CD4-positive, CD25-positive, alpha-beta regulatory T cell (primary cell): ENCODE measurements around the gene DSCAM. TPM values are rescaled to one million over a fixed set of nuclear protein-coding genes. Genes with fewer than 3 reads are reported as not detected.

ENCODE experiments used
- ATAC-seq, 2 donors: fragments of 150-1000 bp; cut with Tn5 transposase; one replicate each; pipeline ENCODE4 v1.10.0; 2021; ENCODE audit warnings: low read depth in 2 of 2, moderate number of reproducible peaks in 2 of 2, moderate library complexity in 1 of 2
- DNase-seq, 3 donors: peaks; one replicate each; pipeline versions ENCODE4 v3.0.0 to v3.0.0-alpha.2; 2012 to 2022; ENCODE audit warnings: mixed read lengths in 1 of 3
- H3K27ac ChIP-seq: one replicate; pipeline ENCODE4 v1.7.0; 2013; ENCODE audit warnings: mild to moderate bottlenecking, low read length; ENCODE audit not compliant: insufficient read depth, poor library complexity, severe bottlenecking
- H3K27me3 ChIP-seq: one replicate; pipeline ENCODE4 v1.7.0; 2013; ENCODE audit warnings: low read length; ENCODE audit not compliant: control insufficient read depth, insufficient read depth
- H3K36me3 ChIP-seq: one replicate; pipeline ENCODE4 v1.7.0; 2013; ENCODE audit warnings: mild to moderate bottlenecking, low read length, moderate library complexity; ENCODE audit not compliant: control insufficient read depth, insufficient read depth
- H3K4me1 ChIP-seq: 2 replicates; pipeline ENCODE4 v1.7.0; 2013; ENCODE audit warnings: mild to moderate bottlenecking, low read length; ENCODE audit not compliant: insufficient read depth, control insufficient read depth, poor library complexity, severe bottlenecking
- H3K4me3 ChIP-seq: one replicate; pipeline ENCODE4 v1.7.0; 2013; ENCODE audit warnings: low read depth, mild to moderate bottlenecking, low read length, moderate library complexity
- H3K9me3 ChIP-seq, 2 experiments: 1 replicate in 1 of 2; 2 replicates in 1 of 2; pipeline ENCODE4 v1.7.0; 2013; ENCODE audit warnings: low read length in 2 of 2, mild to moderate bottlenecking in 1 of 2, moderate library complexity in 1 of 2; ENCODE audit not compliant: control insufficient read depth in 2 of 2
- H3K27ac Mint-ChIP-seq, 3 donors: one replicate each; pipeline ENCODE4 v1.8.0; 2020 to 2022; ENCODE audit warnings: mild to moderate bottlenecking in 3 of 3, mixed read lengths in 3 of 3, moderate library complexity in 2 of 3
- H3K27me3 Mint-ChIP-seq: one replicate; pipeline ENCODE4 v1.8.0; 2022; ENCODE audit warnings: mild to moderate bottlenecking, mixed read lengths
- H3K36me3 Mint-ChIP-seq: one replicate; pipeline ENCODE4 v1.8.0; 2020; ENCODE audit warnings: mixed read lengths
- H3K4me1 Mint-ChIP-seq, 4 donors: one replicate each; pipeline ENCODE4 v1.8.0; 2020 to 2022; ENCODE audit warnings: mixed read lengths in 4 of 4, mild to moderate bottlenecking in 1 of 4
- H3K4me3 Mint-ChIP-seq, 4 donors: one replicate each; pipeline ENCODE4 v1.8.0; 2020 to 2022; ENCODE audit warnings: mild to moderate bottlenecking in 4 of 4, mixed read lengths in 4 of 4, moderate library complexity in 3 of 4
- H3K9me3 Mint-ChIP-seq, 7 donors: one replicate each; pipeline ENCODE4 v1.8.0; 2020 to 2022; ENCODE audit warnings: mixed read lengths in 7 of 7, mild to moderate bottlenecking in 3 of 7, moderate library complexity in 2 of 7
- polyA plus RNA-seq, 4 donors: library from polyadenylated mRNA; unstranded; fragments of 300-500 nt; fragmentation: Illumina TruSeq; gene quantifications; one replicate each; pipeline ENCODE4 v1.2.3, GENCODE V29; 2021
- total RNA-seq: library from RNA; stranded (reverse); gene quantifications from one replicate; pipeline ENCODE4 v1.2.3, GENCODE V29; 2022

The DSCAM gene
- total and polyA plus RNA-seq, 5 donors from 2014 or later, result not detected

GRCh38 chr21:40795313-40795712 lies 51.6 kb downstream of the DSCAM start:
- H3K4me1 ChIP-seq, result no peaks in the 10 kb centered on the region
- H3K27ac ChIP-seq, result no peak overlapping the region
- DNase-seq (no peak), ATAC-seq (no peak)
- Mint-ChIP-seq H3K4me3 (no peak overlapping the region), H3K9me3 (peaks cover 4 to 32% (median 5%) of the 10 kb centered on the region in 7 donors), H3K4me1 (no peaks in the 10 kb centered on the region), H3K27ac (no peak overlapping the region), H3K36me3 (no peaks in the 10 kb centered on the region), H3K27me3 (no peaks in the 10 kb centered on the region)
- H3K4me3 ChIP-seq, result no peak overlapping the region
- H3K9me3 ChIP-seq, result peaks cover 4 to 16% of the 10 kb centered on the region in 2 experiments
- H3K27me3 ChIP-seq, result no peaks in the 10 kb centered on the region
- no peaks in the 10 kb centered on the region for H3K36me3 ChIP-seq

- ATAC-seq (no peak), DNase-seq (no peak)
- Mint-ChIP-seq H3K9me3 (peaks cover 0 to 20% (median 8%) of the 10 kb centered on the region in 7 donors), H3K27ac (no peak overlapping the region), H3K36me3 (no peaks in the 10 kb centered on the region), H3K27me3 (no peaks in the 10 kb centered on the region), H3K4me3 (no peak overlapping the region), H3K4me1 (no peaks in the 10 kb centered on the region)
- no peaks in the 10 kb centered on the region for H3K36me3 ChIP-seq
- H3K27me3 ChIP-seq, result no peaks in the 10 kb centered on the region
- H3K9me3 ChIP-seq, result peaks cover 0 to 4% of the 10 kb centered on the region in 2 experiments
- no peak overlapping the region for H3K4me3 ChIP-seq
- no peak overlapping the region for H3K27ac ChIP-seq
- H3K4me1 ChIP-seq, result no peaks in the 10 kb centered on the region
Observed at GRCh38 chr21:40792691-40793456, 54.1 kb downstream of the DSCAM start.

- Histone ChIP-seq H3K4me1 (no peaks in the 10 kb centered on the region), H3K4me3 (no peak overlapping the region), H3K27ac (no peak overlapping the region), H3K36me3 (no peaks in the 10 kb centered on the region), H3K27me3 (no peaks in the 10 kb centered on the region), H3K9me3 (peaks cover 0 to 4% of the 10 kb centered on the region in 2 experiments)
- Mint-ChIP-seq H3K9me3 (peaks cover 0 to 7% (median 5%) of the 10 kb centered on the region in 7 donors), H3K4me3 (peak overlapping the region in 1 of 4 donors; percentile 4), H3K27ac (no peak overlapping the region), H3K4me1 (no peaks in the 10 kb centered on the region), H3K36me3 (no peaks in the 10 kb centered on the region), H3K27me3 (no peaks in the 10 kb centered on the region)
- DNase-seq (no peak), ATAC-seq (no peak)
Observed at GRCh38 chr21:40788635-40789034, 58.3 kb downstream of the DSCAM start.

DNA sequence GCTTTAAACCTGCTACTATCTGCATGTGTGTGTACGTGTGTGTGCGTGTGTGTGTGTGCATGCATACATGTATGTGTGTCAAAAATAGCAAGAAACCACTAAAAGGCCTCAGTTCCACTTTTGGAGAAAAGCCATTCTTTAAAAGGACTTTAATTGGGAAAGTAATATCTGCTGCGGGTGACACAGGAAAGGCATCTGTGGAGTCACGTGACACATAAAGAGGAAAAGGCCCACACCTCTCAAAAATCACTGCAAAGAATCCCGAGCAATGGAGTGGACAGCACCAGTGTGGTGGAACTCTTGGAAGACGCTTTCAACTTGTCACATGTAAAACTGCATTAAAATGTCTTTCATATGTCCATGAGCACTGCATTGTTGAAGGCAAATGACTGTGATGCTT lies 63.6 kb downstream of the DSCAM start:
- Histone ChIP-seq H3K4me1 (no peaks in the 10 kb centered on the region), H3K27me3 (no peaks in the 10 kb centered on the region), H3K36me3 (no peaks in the 10 kb centered on the region), H3K9me3 (no peaks in the 10 kb centered on the region), H3K27ac (no peak overlapping the region), H3K4me3 (no peak overlapping the region)
- Mint-ChIP-seq H3K9me3 (peaks cover 0 to 5% (median 2%) of the 10 kb centered on the region in 7 donors), H3K27ac (no peak overlapping the region), H3K4me3 (no peak overlapping the region), H3K27me3 (no peaks in the 10 kb centered on the region), H3K36me3 (no peaks in the 10 kb centered on the region), H3K4me1 (no peaks in the 10 kb centered on the region)
- no peak for ATAC-seq
- no peak for DNase-seq

DNA sequence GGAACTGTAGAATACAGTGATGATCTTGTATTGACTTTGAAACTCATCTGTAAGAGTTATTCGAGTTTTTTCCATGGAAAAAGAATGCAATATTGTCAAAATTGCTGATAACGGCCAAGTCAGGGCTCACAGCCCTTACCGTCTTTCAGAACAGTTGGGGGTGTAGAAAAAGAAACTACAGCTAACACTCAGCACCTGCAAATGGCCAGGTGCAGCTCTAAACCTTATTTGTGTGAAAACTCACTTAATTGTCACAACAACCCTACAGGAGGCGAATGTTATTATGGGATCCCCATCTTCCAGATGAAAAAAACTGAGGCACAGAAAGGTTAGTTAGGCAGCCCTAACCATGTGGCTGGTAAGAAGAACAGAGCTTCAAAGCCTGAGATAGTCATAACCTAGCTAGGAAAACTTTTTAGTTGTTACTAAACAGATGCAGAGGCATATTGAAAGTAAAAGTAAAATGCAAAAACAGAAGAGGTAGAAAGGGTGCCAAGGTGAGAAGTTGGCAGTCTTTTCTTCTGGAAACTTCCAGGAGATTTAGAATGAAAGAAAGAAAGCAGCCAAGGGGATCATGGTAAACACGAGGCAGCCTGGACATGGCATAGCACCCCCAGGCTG lies 76.4 kb downstream of the DSCAM start:
- Mint-ChIP-seq H3K9me3 (peaks cover 0 to 6% (median 3%) of the 10 kb centered on the region in 7 donors), H3K27me3 (no peaks in the 10 kb centered on the region), H3K27ac (no peak overlapping the region), H3K4me1 (no peaks in the 10 kb centered on the region), H3K36me3 (no peaks in the 10 kb centered on the region), H3K4me3 (no peak overlapping the region)
- Histone ChIP-seq H3K9me3 (no peaks in the 10 kb centered on the region), H3K27me3 (no peaks in the 10 kb centered on the region), H3K27ac (no peak overlapping the region), H3K4me3 (no peak overlapping the region), H3K36me3 (no peaks in the 10 kb centered on the region), H3K4me1 (no peaks in the 10 kb centered on the region)
- DNase-seq (no peak), ATAC-seq (no peak)

DNA sequence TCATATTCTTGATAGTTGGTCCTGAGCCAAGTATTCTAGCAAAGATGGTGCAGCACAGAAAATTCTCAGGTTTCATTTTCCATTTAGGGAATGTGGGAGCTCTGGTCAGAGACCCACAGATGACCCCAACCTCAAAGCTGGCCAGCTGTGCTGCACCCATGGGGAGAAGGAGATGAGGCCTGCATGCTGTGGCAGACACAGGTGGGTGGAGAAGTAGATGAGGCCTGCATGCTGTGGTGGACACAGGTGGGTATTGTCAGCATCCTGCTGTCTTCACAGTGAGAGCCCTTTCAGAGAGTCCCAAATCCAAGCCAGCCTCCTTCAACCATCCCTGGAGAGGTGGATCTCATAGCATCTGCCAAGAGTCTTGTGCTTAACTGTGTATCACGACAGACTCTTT lies 77.7 kb downstream of the DSCAM start:
- Histone ChIP-seq H3K9me3 (no peaks in the 10 kb centered on the region), H3K4me1 (no peaks in the 10 kb centered on the region), H3K27ac (no peak overlapping the region), H3K4me3 (no peak overlapping the region), H3K36me3 (no peaks in the 10 kb centered on the region), H3K27me3 (no peaks in the 10 kb centered on the region)
- Mint-ChIP-seq H3K4me1 (no peaks in the 10 kb centered on the region), H3K27ac (no peak overlapping the region), H3K9me3 (peaks cover 1 to 5% (median 4%) of the 10 kb centered on the region in 7 donors), H3K27me3 (no peaks in the 10 kb centered on the region), H3K4me3 (no peak overlapping the region), H3K36me3 (no peaks in the 10 kb centered on the region)
- ATAC-seq (no peak), DNase-seq (no peak)

- H3K27ac ChIP-seq, result no peak overlapping the region
- Mint-ChIP-seq H3K4me1 (no peaks in the 10 kb centered on the region), H3K27me3 (no peaks in the 10 kb centered on the region), H3K9me3 (peaks cover 1 to 5% (median 3%) of the 10 kb centered on the region in 7 donors), H3K27ac (no peak overlapping the region), H3K36me3 (no peaks in the 10 kb centered on the region), H3K4me3 (no peak overlapping the region)
- no peaks in the 10 kb centered on the region for H3K36me3 ChIP-seq
- no peak for ATAC-seq
- H3K4me1 ChIP-seq, result no peaks in the 10 kb centered on the region
- no peak for DNase-seq
- H3K4me3 ChIP-seq, result no peak overlapping the region
- no peaks in the 10 kb centered on the region for H3K9me3 ChIP-seq
- no peaks in the 10 kb centered on the region for H3K27me3 ChIP-seq
Observed at GRCh38 chr21:40768056-40768455, 78.9 kb downstream of the DSCAM start.

GRCh38 chr21:40766381-40766780 lies 80.6 kb downstream of the DSCAM start:
- Histone ChIP-seq H3K36me3 (no peaks in the 10 kb centered on the region), H3K4me3 (no peak overlapping the region), H3K9me3 (no peaks in the 10 kb centered on the region), H3K27me3 (no peaks in the 10 kb centered on the region), H3K4me1 (no peaks in the 10 kb centered on the region), H3K27ac (no peak overlapping the region)
- ATAC-seq (no peak), DNase-seq (no peak)
- H3K4me1 Mint-ChIP-seq, result no peaks in the 10 kb centered on the region
- no peak overlapping the region for H3K27ac Mint-ChIP-seq
- no peaks in the 10 kb centered on the region for H3K27me3 Mint-ChIP-seq
- peaks cover 0 to 11% (median 2%) of the 10 kb centered on the region in 7 donors for H3K9me3 Mint-ChIP-seq
- no peaks in the 10 kb centered on the region for H3K36me3 Mint-ChIP-seq
- no peak overlapping the region for H3K4me3 Mint-ChIP-seq
